Stimulated activated CD4-positive, alpha-beta T cell treated with anti-CD3 and anti-CD28 coated beads, Interleukin-12 subunit alpha, Interleukin-12 subunit beta, amount 100 ng/mL, for 4 hours (primary cell): ENCODE results near the gene LSAMP.

Experiments
- DNase-seq: peaks from one replicate; pipeline ENCODE4 v3.0.0-alpha.2; 2020

LSAMP gene

DNA sequence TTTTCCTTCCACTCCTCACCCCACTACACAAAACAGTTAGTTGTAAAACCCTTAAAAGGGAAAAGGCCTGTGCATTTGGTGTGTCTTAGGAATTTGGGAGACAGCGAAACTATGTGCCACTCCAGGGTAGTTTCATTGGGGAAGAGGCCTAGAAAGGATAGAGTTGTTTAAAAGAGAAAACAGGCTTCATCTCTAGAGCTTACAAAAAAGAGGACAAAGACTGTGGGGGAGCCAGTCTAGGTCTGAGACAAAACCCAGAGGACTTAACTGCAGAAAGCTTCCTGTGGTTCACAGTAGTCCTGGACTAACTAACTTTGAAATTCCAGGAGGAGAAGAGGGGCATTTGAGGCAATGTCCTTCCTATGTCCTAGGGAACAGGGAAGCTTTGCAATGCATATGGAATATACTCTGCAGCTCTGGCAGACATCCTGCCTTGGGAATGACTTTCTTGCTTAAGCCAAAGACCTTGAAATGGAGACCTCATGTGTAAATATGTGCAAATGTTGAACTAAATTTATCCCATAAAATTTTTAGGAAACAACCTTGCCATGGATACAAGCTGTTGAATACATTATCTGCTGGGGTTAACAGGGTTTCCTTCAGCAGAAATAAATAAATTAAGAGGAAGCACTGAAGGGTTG lies 159.4 kb downstream of the LSAMP start:
- no peak for DNase-seq

DNA sequence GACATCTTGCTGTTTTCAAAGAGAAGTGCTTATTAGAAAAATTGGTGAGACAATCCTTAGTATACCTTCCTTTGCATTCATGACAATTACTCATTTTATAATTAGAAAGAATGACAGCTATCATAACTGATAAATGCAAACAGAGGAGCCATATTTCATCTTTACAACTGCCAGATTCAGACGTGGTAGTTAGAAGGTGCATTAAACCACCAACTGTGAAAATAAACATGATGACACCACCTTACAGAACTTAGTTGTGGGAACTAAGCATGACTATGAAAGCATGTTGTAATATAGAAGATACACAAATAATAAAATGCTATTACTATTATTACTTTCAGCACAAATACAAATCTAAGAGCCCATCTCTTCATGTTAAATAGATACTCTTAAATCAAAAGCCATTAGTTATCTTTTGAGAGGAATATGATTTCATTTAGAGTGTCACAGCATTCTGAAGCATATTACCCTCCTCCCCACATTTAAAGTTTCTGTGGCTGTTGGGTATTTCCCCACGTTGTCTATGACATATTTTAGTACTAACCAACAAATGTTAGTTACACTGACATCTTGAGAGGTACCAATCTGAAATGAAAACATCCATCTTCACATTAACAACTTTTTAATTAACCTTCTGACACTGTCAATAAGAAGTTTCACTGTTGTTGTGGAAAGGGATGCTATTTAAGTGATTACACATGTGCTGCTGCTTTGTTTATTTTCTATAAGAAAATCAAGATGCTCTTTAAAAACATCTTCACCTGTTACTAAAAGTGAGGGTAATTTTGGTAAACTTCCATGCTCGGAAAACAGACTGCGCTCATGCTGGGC lies 163.8 kb downstream of the LSAMP start:
- DNase-seq = no peak

DNA sequence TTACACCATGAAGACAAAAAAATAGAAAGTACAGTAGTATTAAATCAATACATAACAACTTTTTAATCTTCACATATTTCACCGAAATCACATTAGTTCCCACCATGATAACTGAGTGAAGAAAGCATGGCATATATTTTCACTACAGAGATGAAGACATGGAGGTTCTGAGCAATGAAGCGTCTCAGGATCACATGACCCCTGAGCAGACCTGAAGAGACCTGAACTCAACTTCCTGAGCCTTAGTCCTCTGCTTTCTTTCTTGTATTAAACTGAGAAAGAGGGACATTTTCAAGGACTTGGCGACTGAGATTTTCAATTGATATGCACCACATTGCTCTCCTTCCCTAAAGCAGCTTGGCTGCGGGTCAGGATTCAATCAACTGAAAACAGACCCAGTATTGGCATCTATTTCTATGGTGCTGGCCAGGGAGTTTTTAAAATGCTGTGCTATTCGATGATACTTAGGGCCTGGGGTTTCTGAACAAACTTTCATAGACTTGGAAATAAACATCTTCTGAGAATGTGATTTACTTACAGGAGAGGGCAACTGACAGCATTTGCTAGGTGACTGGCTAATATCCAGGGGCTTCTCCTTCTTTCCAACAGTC lies 165.1 kb downstream of the LSAMP start:
- DNase-seq = no peak

DNA sequence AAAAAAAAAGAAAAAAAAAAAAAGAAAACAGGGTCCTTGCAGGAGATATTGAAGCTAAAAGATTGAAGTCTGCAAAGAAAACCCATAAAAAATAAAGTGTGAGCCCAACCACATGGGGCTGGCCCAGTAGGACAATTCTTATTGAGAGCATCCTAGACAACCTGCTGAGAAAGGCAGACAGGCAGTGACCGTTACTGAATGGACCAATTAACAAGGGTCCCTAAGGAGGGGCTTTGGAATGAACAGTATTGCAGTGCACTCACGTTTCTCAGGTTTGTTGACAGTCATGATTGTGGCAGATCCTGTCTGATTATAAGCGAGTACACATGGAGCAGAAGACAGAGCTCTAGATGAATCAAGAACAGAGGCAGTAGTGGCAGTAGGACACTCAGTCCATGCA lies 168.6 kb downstream of the LSAMP start:
- DNase-seq = no peak

DNA sequence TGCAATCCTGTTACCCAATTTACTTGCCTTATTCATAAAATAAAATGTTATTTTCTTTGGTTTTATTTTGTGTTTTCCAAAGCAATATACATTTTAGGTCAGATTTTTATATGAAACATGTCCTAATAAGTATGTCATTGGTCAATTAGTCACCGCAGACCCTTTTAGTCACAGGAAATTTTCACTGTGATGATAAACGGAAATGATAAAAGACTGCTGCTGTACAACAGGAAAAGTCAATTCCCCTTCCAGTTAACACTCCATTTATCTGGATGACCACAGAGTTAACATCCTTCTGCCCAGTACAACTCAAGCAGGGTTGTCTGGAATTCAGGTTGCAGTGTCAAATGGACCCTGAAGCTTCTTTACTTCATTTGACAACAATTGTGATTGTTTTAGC lies 175.2 kb downstream of the LSAMP start:
- no peak for DNase-seq

DNA sequence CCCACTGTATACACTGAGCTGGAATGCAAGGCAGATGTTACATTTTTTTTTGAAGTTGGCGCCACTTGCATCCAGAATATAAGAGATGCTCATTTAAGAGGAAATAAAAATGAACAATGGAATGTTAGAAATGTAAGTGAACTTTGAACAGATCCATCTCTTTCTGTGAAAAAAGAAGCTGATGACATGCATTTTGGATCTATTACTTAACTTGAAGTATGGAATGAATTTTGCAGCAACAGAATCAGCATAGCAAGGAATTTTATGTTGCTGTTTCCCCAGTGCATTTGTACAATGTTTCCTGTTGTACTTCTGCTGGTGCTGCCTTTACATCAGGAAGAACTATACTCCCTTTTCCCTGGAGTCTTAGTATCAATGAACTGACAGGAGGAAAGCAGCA lies 178.2 kb downstream of the LSAMP start:
- DNase-seq = no peak

DNA sequence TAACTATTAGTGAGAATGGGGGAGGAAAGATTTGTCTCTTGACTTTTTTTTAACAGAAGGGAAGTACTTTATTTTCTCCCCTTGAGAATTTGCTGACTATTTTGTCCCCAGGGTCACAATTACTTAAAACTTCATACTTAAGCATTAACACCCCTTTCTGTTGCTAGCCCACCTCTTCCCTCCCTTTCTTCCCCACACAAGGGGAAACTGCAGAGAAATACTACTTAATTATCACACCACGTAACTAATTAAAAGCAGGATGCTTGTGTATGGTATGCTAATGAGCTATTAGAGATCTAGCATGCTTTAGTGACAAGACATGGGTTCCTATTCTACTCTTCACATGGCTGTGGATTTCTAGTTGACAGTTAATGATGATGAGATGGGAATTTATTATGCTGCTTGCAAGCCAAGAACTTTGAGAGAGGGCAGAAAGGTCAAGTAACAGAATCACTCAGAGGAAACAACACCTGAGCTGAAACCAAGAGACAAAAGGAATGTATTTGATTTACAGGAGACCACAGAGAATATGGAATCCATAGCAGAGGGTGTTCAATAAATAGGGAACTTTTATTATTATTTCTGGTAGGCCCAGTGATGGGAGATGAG lies 179.2 kb downstream of the LSAMP start:
- no peak for DNase-seq

DNA sequence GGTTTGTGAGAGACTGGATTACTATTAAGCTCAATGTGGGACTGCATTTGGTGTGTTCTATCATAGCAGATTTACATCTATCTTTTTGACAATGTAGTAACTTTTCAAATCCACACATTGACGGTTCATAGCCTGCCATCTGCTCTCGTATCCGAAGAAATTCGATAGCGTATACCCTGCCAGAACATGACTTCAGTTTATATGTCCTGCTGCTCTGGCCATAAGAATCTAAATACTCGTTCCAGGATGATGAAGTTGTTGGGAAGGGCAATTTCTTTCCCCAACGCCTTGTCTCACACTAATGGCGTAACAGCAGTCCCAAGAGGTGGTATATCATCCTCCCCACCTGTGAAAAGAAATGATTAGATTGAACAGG lies 180.0 kb downstream of the LSAMP start:
- DNase-seq = no peak

DNA sequence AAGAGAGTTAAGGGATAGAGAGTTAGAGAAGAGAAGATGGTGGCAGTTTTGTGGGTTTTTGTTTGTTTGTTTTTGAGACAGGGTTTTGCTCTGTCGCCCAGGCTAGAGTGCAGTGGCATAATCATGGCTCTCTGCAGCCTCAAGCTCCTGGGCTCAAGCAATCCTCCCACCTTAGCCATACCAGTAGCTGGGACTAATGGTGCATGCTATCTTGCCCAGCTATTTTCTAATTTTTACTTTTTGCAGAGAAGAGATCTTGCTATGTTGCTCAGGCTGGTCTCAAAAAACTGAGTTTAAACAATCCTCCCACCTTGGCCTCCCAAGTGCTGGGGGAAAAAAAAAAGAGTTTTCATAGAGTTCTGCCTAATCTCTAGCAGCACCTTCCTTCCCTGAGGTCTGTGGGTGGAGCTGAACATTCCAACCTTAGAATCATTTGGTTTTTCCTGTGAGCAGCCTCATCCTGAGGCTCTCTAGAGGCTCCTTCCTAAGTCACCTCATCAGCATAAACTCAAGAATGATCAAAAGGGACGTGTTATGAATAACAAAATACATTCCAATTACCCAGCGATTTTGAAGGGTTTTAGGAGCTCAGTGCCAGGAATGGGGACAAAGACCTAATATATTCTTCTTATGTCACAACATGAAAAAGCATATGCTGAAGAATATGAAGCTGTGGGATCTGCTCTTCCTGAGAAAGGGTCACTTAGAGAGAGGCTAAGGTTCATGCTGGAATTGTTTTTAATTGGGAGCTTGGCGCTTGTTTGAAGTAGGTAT lies 180.6 kb downstream of the LSAMP start:
- no peak for DNase-seq

DNA sequence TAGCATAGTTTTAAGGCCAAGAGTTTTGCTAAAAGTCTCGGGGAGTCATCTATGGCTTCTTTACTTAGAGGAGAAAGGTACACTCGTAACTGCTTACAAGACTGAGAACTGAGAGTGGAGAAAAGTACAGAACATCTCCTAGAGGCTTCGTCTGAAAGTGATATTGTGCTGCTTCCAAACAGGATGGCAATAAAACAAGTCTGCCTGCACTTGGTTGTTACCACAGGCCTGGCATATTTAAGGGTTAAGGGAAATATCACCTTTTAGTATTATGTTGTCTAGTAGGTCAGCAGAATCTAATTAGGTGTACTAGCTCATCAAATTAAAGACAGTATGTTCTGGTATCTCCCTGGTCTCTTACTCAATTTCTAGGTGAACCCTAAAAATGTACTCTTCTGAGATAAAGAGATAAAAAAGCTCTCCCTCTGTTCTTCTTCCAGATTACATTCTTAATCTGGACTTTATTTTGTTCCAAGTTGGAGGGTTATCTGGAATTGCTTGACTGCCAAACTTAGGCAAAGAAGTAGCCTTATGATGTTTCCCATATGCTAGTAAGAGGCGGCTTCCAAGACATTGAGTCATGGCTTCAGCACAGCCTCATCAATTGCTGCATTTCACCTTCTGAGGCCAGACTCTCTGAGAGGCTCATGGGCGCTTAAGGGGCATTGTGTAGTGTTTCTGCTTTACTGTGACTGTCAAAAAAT lies 181.3 kb downstream of the LSAMP start:
- DNase-seq = no peak

DNA sequence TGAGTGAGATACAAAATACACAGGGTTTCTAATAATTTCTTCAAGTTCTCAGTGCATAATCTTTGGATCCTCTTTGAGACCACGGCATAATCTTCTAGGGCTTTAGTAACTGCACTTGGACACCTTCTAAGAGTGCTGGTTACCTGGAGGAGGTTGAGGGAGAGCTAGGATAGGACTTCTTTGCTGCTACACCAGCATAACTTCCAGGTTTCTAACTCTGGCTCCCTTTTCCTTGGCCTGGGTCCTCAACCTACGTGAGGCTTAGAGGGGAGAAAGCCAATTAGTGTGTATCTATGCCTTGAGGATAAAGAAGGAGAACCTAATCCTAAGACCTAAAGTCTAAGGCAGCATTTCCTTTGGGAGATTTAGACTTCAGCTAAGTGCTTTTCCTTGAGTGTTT lies 184.8 kb downstream of the LSAMP start:
- DNase-seq = no peak

DNA sequence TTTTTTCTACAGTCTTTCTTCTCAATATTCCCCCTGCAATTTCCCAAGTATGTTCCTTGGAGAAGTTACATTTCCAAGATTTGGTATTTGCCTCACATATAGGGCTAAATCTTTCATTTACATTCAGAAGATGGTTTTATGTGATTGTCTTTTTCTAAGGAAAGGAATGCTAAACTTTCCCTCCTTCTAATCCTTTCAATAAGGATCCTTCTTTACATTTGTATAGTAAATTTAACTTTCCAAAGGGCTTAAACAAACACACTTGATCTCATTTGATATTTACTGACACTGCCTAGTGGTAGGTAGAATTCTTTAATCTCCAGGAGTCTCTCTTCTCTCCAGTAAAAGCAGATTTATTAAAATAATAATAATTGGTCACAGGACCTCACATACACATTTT lies 185.3 kb downstream of the LSAMP start:
- DNase-seq = no peak

DNA sequence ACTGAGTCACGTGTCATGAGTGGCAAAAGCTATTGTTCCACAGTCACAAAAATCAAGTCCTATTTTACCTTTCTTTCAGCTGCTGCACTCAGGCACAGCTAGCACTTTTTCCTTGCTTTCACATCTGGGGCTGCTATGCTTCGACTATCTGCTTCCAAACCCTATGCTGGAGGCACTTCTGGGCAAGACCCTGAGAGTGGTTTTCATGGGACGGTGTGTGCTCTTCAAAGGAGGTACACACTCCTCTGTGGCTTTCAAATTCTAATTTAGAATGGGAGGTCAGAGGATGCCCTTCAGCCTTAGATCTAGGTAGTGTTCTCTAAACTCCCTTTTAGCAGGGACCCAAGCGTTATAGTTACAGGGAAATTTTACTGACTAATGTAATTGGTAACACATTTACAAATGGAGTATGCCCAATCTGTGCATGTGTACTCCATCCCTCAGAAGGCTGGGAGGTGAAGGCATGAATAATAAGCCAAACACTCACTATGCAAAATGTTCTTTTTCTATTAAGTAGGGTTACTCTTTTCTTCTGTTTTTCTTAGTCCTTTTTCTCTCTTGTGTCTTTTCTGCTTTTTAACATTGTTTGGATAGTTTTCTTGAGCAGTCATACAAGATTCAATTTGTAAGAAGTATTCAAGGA lies 188.3 kb downstream of the LSAMP start:
- no peak for DNase-seq

DNA sequence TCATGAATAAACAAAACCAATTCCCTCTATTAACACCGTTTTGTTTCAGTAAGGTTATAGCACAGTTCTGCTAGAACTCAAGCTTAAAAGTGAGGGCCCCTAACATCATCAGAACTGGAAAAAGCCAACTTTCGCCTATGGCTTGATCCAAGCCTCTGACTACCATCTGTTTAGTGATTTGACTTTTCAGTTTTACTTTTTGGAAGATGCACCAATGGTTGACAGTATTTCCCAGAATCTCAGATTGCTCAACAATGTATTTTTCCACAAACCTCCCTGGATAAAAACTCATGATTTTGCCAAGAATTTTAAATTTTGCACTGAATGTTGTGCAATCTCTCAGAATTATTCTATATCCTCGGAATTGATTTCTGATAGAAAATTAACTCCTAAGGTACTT lies 190.7 kb downstream of the LSAMP start:
- DNase-seq = no peak

DNA sequence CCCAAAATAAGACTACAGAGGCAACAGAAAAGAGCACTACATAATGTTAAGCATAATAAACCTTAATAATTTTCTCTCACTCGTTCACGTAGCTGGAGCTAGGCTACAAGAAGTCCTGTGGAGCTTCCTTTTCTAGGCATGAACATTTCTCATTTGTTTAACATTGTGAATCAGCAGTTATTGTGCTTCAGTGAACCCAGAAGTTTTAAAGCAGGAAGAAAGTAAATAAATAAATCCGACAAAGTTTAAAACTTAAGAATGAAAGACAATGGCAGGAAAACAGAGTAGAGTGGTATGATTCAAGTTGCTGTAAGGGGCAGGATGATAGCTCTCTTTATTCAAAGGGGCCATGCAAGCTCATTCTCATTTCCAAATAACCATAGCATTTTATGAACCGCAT lies 191.8 kb downstream of the LSAMP start:
- DNase-seq = no peak

DNA sequence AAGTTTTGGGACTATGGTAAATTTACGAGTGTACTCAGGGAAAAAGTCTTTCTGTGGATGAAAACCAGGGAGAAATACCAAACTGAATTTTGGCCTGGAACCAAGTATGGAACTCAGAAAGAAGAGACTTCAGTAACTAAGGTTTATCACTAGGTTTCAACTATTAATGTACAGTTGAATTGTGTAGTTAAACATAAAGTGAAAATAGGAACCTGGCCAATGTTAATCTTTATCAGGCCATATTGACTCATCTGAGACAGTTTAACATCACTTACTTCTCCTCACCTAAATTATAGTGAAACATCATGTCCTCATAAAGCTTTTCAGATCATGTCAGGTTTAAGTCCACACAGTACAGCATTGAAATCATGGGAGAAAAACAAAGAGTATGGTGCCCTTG lies 197.7 kb downstream of the LSAMP start:
- no peak for DNase-seq

DNA sequence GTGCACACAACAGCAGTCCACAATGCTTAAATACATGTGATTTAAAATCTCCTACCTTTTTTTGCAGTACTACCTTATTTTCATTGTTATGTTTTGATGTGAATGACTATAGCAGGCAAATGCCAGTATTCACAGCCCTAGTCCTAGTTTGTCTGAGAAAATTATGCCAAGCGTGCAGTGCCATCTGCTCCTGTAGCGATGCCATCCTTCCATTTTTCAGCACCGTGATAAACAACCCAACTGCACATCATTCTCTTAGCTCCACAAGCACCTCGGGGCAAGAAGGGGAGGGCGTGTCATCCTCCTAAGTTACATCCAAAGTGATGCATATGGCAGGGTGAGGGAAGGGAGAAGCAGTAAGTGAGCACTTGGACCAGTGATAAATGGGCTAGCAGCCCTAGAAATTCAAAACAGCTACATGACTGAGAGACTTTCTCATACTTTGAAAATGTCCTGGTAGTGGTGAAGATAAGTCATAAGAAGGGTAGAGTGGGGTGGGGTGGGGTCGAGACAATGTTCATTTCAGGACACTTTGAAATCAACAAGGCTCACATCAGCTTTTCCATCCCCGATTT lies 198.8 kb downstream of the LSAMP start:
- DNase-seq = no peak

DNA sequence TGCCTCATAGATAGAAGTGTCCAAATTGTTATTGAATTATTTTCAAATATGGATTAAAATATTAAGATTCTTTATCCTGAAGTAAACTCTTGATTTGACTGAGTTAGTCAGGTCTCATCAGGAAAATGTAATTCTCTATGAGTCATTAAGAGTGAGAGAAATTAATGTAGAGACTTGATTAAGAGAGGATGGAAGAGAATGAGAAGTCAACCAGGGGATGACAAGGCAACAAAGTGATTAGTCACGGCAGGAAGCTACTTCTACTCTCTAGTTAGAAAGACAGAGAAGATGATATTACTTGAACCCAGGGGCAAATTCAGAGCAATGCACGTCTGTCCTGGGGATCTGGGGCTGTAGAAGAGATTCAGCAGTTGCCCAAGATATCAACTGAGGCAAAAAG lies 202.5 kb downstream of the LSAMP start:
- no peak for DNase-seq

DNA sequence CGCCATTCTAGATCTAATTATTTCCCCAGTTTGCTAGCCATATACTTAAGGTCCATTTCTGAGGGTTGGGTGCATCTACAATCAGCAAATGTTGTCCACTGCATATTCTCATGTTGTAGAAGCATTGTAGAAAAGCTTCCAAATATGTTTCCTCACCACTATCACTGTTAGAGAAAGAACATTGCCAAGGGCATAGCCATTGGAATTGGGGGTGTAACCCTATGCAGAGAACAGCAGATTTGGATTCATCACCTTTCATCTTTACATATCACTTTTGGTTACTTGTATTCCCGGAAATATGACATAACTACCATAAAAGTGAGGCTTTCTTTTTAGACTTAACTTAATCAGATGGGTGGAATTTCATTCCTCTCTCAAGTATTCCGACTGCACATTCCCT lies 203.6 kb downstream of the LSAMP start:
- no peak for DNase-seq

DNA sequence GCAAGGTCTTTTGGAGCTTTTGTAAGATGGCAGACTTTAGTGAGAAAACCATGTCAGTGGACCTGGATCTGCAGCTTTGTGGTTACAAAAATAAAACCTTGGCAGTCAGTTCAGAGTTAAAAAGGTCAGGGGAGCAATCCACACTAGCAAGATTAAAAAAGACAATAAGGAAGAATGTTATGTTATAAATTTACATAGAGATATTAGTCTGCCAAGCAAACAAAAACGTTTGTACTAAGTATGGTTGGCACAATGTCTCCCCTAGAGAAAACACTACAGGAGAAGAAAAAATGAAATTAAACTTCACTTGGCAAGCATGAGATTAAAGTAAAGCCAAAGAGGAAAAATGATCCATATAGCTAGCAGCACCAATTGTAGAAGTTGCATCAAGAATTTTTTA lies 205.0 kb downstream of the LSAMP start:
- no peak for DNase-seq

DNA sequence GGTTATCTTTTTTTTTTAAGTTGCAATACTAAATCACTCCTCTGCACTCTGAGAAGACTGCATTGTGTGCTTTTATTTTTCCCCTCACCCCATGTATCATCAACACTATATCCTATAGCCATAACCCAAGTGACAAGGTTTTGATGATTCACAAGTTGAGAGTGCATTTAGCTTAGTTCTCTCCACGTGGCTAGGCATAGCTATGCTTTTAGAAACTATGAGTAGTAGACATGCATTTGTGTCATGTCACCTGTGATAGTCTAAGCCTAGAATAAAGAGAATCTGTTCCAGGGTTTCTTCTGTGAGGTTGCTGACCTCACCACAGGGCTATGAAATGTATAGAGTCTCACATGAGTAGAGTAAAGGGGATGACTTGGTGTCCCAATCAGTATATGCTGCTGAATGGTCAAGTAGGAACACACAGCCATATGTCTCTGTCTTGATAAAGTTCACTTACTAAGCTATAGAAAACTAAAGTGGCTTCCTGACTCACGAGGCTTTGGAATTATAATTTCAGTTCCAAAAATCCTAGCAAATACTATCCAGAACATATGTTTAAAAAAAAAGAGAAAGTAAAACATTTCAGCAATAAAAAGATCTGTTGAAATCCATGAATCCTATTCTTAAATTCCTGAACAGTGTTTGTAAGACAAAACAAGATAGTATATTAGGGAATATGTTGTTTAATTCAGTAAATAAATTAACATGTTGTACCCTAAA lies 206.3 kb downstream of the LSAMP start:
- no peak for DNase-seq
